IPS-20b (cell line): ENCODE results near the gene TET2.

Source experiments
- H3K27ac ChIP-seq: one replicate; pipeline ENCODE4 v1.5.1; 2013; ENCODE audit warnings: low read length
- H3K27me3 ChIP-seq: 2 replicates; pipeline ENCODE4 v1.6.1; 2013; ENCODE audit warnings: mild to moderate bottlenecking, low read length, inconsistent platforms; ENCODE audit not compliant: insufficient read depth
- H3K36me3 ChIP-seq: 2 replicates; pipeline ENCODE4 v1.6.1; 2013; ENCODE audit warnings: low read depth, mild to moderate bottlenecking, inconsistent platforms, low read length, moderate library complexity; ENCODE audit not compliant: insufficient read depth
- H3K4me1 ChIP-seq: 2 replicates; pipeline ENCODE4 v1.6.1; 2013; ENCODE audit warnings: mild to moderate bottlenecking, control low read depth, inconsistent platforms, low read length, moderate library complexity; ENCODE audit not compliant: insufficient read depth
- H3K4me3 ChIP-seq: 2 replicates; pipeline ENCODE4 v1.5.1; 2013; ENCODE audit warnings: mild to moderate bottlenecking, low read length, inconsistent platforms
- H3K9ac ChIP-seq: 2 replicates; pipeline ENCODE4 v1.6.1; 2013; ENCODE audit warnings: low read depth, mild to moderate bottlenecking, inconsistent platforms, low read length, moderate library complexity
- H3K9me3 ChIP-seq: 2 replicates; pipeline ENCODE4 v1.6.1; 2013; ENCODE audit warnings: mild to moderate bottlenecking, low read depth, low read length, inconsistent platforms; ENCODE audit not compliant: insufficient read depth

Gene TET2

GRCh38 chr4:105146276-105147015 lies at the start of gene TET2:
Gene TET2 (plus strand): TSS chr4:105146876. CDS start chr4:105233943, 87,067 bp downstream.
- H3K9me3 ChIP-seq: no peaks in the 10 kb centered on the region
- H3K27me3 ChIP-seq: peaks cover 97% of the 10 kb centered on the region
- H3K4me1 ChIP-seq: peaks cover 6% of the 10 kb centered on the region; the same call in 1 of the 2 replicates
- H3K27ac ChIP-seq: no peak within 1 kb of the TSS
- no peaks in the 10 kb centered on the region for H3K36me3 ChIP-seq
- H3K9ac ChIP-seq: peak within 1 kb of the TSS; percentile 96
- peak within 1 kb of the TSS; percentile 98 for H3K4me3 ChIP-seq

GRCh38 chr4:105102016-105102415 lies 44.7 kb upstream of the TET2 start:
- Histone ChIP-seq H3K27ac (no peak overlapping the region), H3K9me3 (peaks cover 3% of the 10 kb centered on the region; the same call in 1 of the 2 replicates), H3K4me3 (no peak overlapping the region), H3K27me3 (no peaks in the 10 kb centered on the region), H3K4me1 (no peaks in the 10 kb centered on the region), H3K9ac (no peak overlapping the region), H3K36me3 (no peaks in the 10 kb centered on the region)

DNA sequence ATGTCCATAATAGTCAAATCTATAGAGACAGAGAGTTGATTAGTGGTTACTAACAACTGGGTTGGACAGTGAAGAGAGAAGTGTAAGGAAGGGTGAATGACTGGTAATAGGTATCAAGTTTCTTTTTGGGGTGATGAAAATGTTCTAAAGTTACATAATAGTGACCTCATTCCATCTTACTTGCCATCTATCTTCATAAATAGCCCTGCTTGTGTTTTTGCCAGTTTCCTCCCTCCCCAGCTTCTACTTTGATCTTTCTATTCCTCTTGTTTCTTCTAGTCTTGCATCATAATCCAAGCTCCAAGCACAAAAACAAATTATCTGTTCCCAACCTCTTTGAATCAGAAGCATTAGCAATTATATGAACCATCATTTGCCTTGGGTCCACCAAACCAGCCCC lies 40.2 kb upstream of the TET2 start:
- no peak overlapping the region for H3K27ac ChIP-seq
- H3K9ac ChIP-seq: no peak overlapping the region
- H3K4me3 ChIP-seq: no peak overlapping the region
- H3K4me1 ChIP-seq: no peaks in the 10 kb centered on the region
- H3K9me3 ChIP-seq: no peaks in the 10 kb centered on the region
- no peaks in the 10 kb centered on the region for H3K36me3 ChIP-seq
- no peaks in the 10 kb centered on the region for H3K27me3 ChIP-seq

- Histone ChIP-seq H3K9ac (no peak overlapping the region), H3K27me3 (no peaks in the 10 kb centered on the region), H3K4me3 (no peak overlapping the region), H3K27ac (no peak overlapping the region), H3K36me3 (no peaks in the 10 kb centered on the region), H3K4me1 (no peaks in the 10 kb centered on the region), H3K9me3 (no peaks in the 10 kb centered on the region)
Measured at GRCh38 chr4:105107095-105107856, 39.4 kb upstream of the TET2 start.

- Histone ChIP-seq H3K9me3 (no peaks in the 10 kb centered on the region), H3K4me1 (no peaks in the 10 kb centered on the region), H3K27me3 (no peaks in the 10 kb centered on the region), H3K36me3 (no peaks in the 10 kb centered on the region), H3K4me3 (no peak overlapping the region), H3K9ac (no peak overlapping the region), H3K27ac (no peak overlapping the region)
Measured at GRCh38 chr4:105108971-105109370, 37.7 kb upstream of the TET2 start.

GRCh38 chr4:105112274-105112673 lies 34.4 kb upstream of the TET2 start:
- H3K36me3 ChIP-seq: no peaks in the 10 kb centered on the region
- no peak overlapping the region for H3K27ac ChIP-seq
- no peaks in the 10 kb centered on the region for H3K4me1 ChIP-seq
- H3K4me3 ChIP-seq: no peak overlapping the region
- no peaks in the 10 kb centered on the region for H3K9me3 ChIP-seq
- H3K9ac ChIP-seq: no peak overlapping the region
- no peaks in the 10 kb centered on the region for H3K27me3 ChIP-seq

DNA sequence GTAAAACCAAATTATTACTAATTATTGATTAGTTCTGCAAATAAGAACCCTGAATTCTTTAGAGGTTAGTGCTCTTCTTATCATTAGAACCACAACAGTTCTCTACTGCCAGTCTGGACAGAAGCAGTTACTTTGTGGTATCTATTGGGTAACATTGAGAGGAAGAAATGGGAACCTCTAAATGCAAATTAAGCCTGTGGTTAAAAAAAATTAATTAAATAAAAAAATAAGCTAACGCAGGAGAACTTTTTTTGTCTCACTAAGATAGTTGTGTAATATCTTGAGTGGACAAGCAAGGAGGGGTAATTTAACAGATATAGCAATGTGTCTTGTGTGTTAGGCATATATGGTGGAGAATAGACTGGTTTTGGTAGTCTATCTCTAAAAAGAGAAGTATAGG lies 32.9 kb upstream of the TET2 start:
- H3K36me3 ChIP-seq: no peaks in the 10 kb centered on the region

DNA sequence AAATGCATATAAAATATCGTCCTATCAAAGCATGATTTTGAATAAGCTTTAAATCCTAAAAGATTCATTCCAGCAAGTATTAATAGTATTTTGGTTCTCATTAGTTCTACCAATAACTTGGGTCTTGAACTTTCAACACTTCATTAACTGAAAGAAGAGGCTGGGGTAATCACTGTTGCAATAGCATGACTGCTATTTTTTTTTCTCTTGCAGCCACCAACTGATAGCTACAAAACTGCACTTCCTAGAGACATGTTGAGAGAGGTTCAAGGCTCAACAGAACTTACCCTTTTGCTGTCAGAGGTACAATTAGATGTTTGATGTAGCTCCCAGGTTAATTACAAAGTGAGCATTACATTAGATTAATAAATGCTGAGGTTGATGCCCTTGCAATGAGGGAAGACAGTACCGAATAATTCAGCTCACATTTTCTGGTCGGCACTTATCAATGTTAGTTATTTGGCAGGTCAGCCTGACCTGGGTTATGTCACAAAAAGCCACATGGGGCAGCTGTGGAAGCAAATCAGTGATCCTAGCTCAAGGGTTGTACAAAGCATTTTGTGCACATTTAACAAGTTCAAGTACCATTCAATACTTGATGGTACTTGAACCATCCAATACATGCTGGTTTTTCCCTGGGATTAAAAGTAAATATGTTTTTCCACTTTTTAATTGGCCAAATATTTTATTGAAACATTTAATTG lies 29.9 kb upstream of the TET2 start:
- no peak overlapping the region for H3K27ac ChIP-seq
- H3K9me3 ChIP-seq: no peaks in the 10 kb centered on the region
- no peak overlapping the region for H3K9ac ChIP-seq
- no peaks in the 10 kb centered on the region for H3K36me3 ChIP-seq
- no peak overlapping the region for H3K4me3 ChIP-seq
- H3K4me1 ChIP-seq: no peaks in the 10 kb centered on the region
- H3K27me3 ChIP-seq: no peaks in the 10 kb centered on the region

More for the DNA sequence above, 32.9 kb upstream of the TET2 start:
- Histone ChIP-seq H3K9me3 (no peaks in the 10 kb centered on the region), H3K27ac (no peak overlapping the region), H3K4me3 (no peak overlapping the region), H3K4me1 (no peaks in the 10 kb centered on the region), H3K27me3 (no peaks in the 10 kb centered on the region), H3K9ac (no peak overlapping the region)

DNA sequence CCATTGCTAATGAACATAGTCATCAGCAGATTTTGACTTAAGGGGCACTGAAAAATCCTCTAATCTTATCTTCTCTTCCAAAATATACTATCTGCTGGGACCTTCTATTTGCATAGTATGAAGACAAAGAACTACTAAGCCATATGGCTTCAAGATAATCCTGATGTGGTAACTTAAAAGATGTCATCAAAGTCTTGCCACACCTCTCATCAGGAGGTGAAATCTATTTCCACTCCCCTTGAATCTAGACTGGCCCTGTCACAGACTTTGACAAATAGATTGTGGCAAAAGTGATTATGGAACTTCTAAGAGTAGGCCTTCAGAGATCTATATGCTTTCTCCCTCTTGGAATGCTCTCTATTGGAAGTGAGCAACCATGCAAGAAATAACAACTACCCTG lies 27.3 kb upstream of the TET2 start:
- H3K4me3 ChIP-seq: no peak overlapping the region
- no peak overlapping the region for H3K27ac ChIP-seq
- no peaks in the 10 kb centered on the region for H3K9me3 ChIP-seq
- no peak overlapping the region for H3K9ac ChIP-seq
- H3K36me3 ChIP-seq: no peaks in the 10 kb centered on the region
- no peaks in the 10 kb centered on the region for H3K27me3 ChIP-seq
- H3K4me1 ChIP-seq: no peaks in the 10 kb centered on the region

DNA sequence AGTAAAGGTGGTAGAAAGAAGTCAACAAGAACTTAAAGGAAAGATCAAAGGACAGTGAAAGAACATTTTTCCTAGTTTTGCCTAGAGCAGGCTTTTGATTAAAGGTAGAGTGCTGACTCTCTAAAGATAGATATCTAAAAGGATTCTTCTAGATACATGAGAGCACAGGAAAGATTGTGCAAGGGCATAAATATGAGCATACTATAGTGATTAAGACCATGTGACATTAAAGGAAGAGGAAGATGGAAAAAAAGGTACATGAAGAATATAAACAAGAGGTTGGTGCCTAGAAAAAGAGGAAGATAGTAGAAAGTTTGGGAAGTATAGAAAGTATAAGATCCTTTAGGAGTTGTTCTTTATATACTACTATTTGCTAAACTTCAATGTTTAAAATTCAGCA lies 26.1 kb upstream of the TET2 start:
- H3K4me1 ChIP-seq: no peaks in the 10 kb centered on the region
- H3K36me3 ChIP-seq: no peaks in the 10 kb centered on the region
- no peaks in the 10 kb centered on the region for H3K9me3 ChIP-seq
- no peaks in the 10 kb centered on the region for H3K27me3 ChIP-seq
- no peak overlapping the region for H3K27ac ChIP-seq
- no peak overlapping the region for H3K9ac ChIP-seq
- no peak overlapping the region for H3K4me3 ChIP-seq

GRCh38 chr4:105122350-105122749 lies 24.3 kb upstream of the TET2 start:
- H3K36me3 ChIP-seq: no peaks in the 10 kb centered on the region
- no peak overlapping the region for H3K9ac ChIP-seq
- H3K27ac ChIP-seq: no peak overlapping the region
- no peaks in the 10 kb centered on the region for H3K4me1 ChIP-seq
- no peak overlapping the region for H3K4me3 ChIP-seq
- H3K9me3 ChIP-seq: no peaks in the 10 kb centered on the region
- H3K27me3 ChIP-seq: no peaks in the 10 kb centered on the region; the same call in 1 of the 2 replicates
